ENCODE measurements around the gene LPCAT3.

The LPCAT3 gene

GRCh38 chr12:7006639-7007038, 11.6 kb downstream of the LPCAT3 start:
- TF ChIP-seq CTCF (IDR thresholded peaks at IDR 0.05; ENCODE audit: control extremely low read depth, extremely low read depth, low read depth, missing control alignments): no peak
- ChIA-PET CTCF (interaction anchor here (0.9 to 3.3 kb wide), 3 partner anchors 11 to 105 kb away, joined by 3 to 15 read pairs (median 5); partner anchors contain the start of genes C1RL and LPCAT3), POLR2A (no interaction called here)
- DNase-seq (ENCODE audit: extremely low spot score): no peak

GRCh38 chr12:7005311-7005710, 13.0 kb downstream of the LPCAT3 start:
- DNase-seq (ENCODE audit: extremely low spot score): no peak
- ChIA-PET POLR2A (interaction anchor here (1.0 kb wide), 1 partner anchor 13 kb away, joined by 4 read pairs; the partner anchor contains the start of gene LPCAT3), CTCF (interaction anchor here (1.2 to 3.3 kb wide), 10 partner anchors 9 to 108 kb away, joined by 3 to 15 read pairs (median 4); partner anchors contain the start of genes C1RL and LPCAT3)
- no peak for TF ChIP-seq CTCF (IDR thresholded peaks at IDR 0.05; ENCODE audit: control extremely low read depth, extremely low read depth, low read depth, missing control alignments)

- ChIA-PET POLR2A (interaction anchor here (1.0 kb wide), 1 partner anchor 13 kb away, joined by 4 read pairs; the partner anchor contains the start of gene LPCAT3), CTCF (interaction anchor here (1.2 to 3.3 kb wide), 7 partner anchors 8 to 67 kb away, joined by 3 to 15 read pairs (median 4); partner anchors contain the start of gene LPCAT3)
- no peak for DNase-seq (ENCODE audit: extremely low spot score)
- TF ChIP-seq CTCF (IDR thresholded peaks at IDR 0.05; ENCODE audit: control extremely low read depth, extremely low read depth, low read depth, missing control alignments): no peak
These were observed 13.4 kb downstream of the LPCAT3 start for GRCh38 chr12:7004840-7005239.

- CTCF ChIA-PET: interaction anchor here (1.2 to 3.3 kb wide), 6 partner anchors 8 to 39 kb away, joined by 3 to 15 read pairs (median 4); partner anchors contain the start of gene LPCAT3
- DNase-seq (ENCODE audit: extremely low spot score): no peak
- POLR2A ChIA-PET: no interaction called here
- TF ChIP-seq CTCF (IDR thresholded peaks at IDR 0.05; ENCODE audit: control extremely low read depth, extremely low read depth, low read depth, missing control alignments): no peak
These were observed 13.9 kb downstream of the LPCAT3 start for GRCh38 chr12:7004287-7004803.

GRCh38 chr12:7001921-7002591, 16.2 kb downstream of the LPCAT3 start:
- POLR2A ChIA-PET: no interaction called here
- CTCF ChIA-PET: interaction anchor here (1.5 kb wide), 1 partner anchor 8 kb away, joined by 3 read pairs; no protein-coding TSS in a partner anchor
- no peak for TF ChIP-seq CTCF (IDR thresholded peaks at IDR 0.05; ENCODE audit: control extremely low read depth, extremely low read depth, low read depth, missing control alignments)
- DNase-seq (ENCODE audit: extremely low spot score): no peak

GRCh38 chr12:6998715-6999451, 19.4 kb downstream of the LPCAT3 start:
- CTCF ChIA-PET: interaction anchor here (1.1 to 2.0 kb wide), 8 partner anchors 12 to 114 kb away, joined by 3 to 9 read pairs (median 4); partner anchors contain the start of gene LPCAT3
- POLR2A ChIA-PET: interaction anchor here (1.1 kb wide), 1 partner anchor 13 kb away, joined by 3 read pairs; no protein-coding TSS in a partner anchor
- DNase-seq (ENCODE audit: extremely low spot score): no peak
- no peak for TF ChIP-seq CTCF (IDR thresholded peaks at IDR 0.05; ENCODE audit: control extremely low read depth, extremely low read depth, low read depth, missing control alignments)

All from GM10248 (cell line).